Rectal smooth muscle tissue (tissue), 1 donor: ENCODE measurements around the gene HTRA3.

Experiments used
- H3K27ac ChIP-seq: one replicate; pipeline ENCODE4 v1.7.0; 2013; ENCODE audit warnings: low read depth, low read length, inconsistent platforms
- H3K27me3 ChIP-seq: one replicate; pipeline ENCODE4 v1.7.0; 2013; ENCODE audit warnings: low read length; ENCODE audit not compliant: control insufficient read depth, insufficient read depth
- H3K36me3 ChIP-seq: one replicate; pipeline ENCODE4 v1.7.0; 2013; ENCODE audit warnings: low read length; ENCODE audit not compliant: control insufficient read depth, insufficient read depth
- H3K4me1 ChIP-seq: one replicate; pipeline ENCODE4 v1.7.0; 2013; ENCODE audit warnings: low read length; ENCODE audit not compliant: control insufficient read depth, insufficient read depth
- H3K4me3 ChIP-seq: one replicate; pipeline ENCODE4 v1.7.0; 2013; ENCODE audit warnings: low read length
- H3K9ac ChIP-seq: one replicate; pipeline ENCODE4 v1.7.0; 2013; ENCODE audit warnings: low read length

The HTRA3 gene

DNA sequence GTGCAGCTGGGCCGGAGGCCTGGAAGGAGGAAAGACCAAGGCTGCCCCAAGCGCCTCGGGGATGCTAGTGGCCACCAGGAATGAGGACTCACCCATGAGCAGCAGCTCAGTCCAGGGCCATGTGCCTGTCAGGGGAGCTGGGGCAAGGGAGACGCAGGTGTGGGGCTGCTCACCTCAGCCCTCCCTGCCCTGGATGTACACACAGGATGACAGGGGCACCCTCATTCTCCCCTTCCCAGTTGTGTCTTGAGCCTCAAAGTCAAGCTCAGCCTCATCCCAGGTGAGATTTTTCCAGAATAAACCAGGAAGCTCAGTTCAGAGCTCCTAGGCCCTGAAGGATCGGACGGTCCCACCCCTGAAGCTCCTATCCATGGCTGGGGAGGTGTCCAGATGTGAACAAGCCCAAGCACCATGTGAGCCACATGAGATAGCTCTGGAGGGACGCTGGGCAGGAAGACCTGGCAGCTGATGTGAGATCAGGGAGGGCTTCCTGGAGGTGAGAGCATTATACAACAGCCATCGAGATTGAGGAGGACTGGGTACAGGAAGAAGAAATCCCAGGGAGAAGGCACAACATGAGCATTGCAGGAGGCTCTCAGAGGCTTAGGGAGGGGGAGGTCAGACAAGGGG lies 23.0 kb downstream of the HTRA3 start:
- Histone ChIP-seq H3K4me1 (no peaks in the 10 kb centered on the region), H3K4me3 (no peak overlapping the region), H3K27me3 (no peaks in the 10 kb centered on the region), H3K9ac (no peak overlapping the region), H3K36me3 (peaks cover 2% of the 10 kb centered on the region), H3K27ac (no peak overlapping the region)

DNA sequence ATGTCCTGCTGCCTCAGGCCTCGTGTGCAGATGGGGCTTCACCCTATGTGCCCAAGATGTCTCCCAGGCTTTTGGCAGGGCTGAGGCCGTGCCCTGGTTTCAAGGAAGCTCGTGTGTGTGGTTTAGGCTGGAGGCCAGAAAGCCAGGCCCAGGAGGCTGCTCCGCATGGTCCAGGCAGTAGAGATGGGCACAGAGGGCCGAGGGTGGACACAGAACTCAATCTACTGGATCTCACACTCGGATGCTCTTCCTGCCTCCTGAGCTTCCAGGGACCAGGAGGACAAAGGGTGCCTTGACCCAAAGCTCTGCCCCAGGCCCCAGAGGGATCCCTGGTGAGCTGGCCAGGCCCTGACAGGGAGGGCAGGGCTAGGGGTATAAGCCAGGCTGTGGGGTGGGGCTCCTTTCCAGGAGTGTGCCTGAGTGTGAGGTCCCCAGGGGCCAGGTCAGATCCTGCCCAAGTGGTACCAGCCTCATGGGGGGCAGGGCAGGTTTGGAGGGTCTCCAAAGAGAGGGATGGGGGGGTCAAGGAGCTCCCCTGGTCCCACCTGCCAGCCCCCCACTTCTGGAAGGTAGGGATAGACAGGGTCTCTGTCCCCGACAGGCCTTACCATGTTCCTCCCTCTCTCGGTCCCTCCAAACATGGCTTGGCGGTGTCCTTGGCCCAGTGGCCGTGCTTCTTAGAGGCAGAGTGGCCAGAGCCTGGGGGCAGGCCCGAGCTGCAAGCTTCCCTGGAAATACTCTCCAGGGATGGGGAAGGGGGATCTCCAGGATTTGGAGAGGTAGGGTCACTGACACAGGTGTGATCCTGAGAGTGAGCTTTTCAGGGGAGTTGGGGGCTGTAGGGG lies 23.8 kb downstream of the HTRA3 start:
- H3K4me1 ChIP-seq: no peaks in the 10 kb centered on the region
- no peak overlapping the region for H3K9ac ChIP-seq
- H3K27ac ChIP-seq: no peak overlapping the region
- H3K36me3 ChIP-seq: peaks cover 2% of the 10 kb centered on the region
- no peak overlapping the region for H3K4me3 ChIP-seq
- H3K27me3 ChIP-seq: no peaks in the 10 kb centered on the region

DNA sequence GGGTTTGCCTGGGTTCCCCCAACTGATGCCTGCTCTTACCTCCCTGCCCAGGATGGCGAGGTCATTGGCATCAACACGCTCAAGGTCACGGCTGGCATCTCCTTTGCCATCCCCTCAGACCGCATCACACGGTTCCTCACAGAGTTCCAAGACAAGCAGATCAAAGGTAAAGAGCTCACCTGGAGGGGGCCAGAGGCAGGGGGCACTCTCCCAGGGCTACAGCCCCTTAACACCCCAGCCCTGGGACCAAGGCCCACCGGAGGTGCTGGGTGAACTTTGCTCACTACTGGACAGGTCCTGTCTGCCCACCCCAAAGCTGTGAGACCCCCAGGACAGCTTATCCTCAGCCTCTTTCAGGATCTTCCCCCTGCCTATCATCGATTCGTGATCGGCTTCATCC lies 24.5 kb downstream of the HTRA3 start:
- Histone ChIP-seq H3K36me3 (peaks cover 2% of the 10 kb centered on the region), H3K27ac (no peak overlapping the region), H3K4me1 (no peaks in the 10 kb centered on the region)

DNA sequence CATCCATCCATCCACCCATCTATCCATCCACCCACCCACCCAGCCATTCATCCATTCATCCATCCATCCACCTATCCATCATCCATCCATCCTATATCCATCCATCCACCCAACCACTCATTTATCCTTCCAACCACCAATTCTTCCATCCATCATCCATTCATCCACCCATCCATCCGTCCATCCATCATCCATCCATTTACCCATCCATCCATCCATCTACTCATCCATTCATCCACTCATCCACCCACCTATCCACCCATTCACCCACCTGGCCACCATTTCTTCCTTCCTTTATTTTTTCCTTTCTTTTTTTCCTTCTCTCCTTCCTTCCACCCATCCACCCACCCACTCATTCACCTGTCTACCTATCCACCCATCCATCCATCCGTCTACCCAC lies 25.2 kb downstream of the HTRA3 start:
- Histone ChIP-seq H3K27ac (no peak overlapping the region), H3K36me3 (peaks cover 2% of the 10 kb centered on the region), H3K9ac (no peak overlapping the region), H3K4me1 (no peaks in the 10 kb centered on the region), H3K27me3 (no peaks in the 10 kb centered on the region), H3K4me3 (no peak overlapping the region)

More for the DNA sequence above, 24.5 kb downstream of the HTRA3 start:
- H3K9ac ChIP-seq: no peak overlapping the region
- H3K4me3 ChIP-seq: no peak overlapping the region
- no peaks in the 10 kb centered on the region for H3K27me3 ChIP-seq

DNA sequence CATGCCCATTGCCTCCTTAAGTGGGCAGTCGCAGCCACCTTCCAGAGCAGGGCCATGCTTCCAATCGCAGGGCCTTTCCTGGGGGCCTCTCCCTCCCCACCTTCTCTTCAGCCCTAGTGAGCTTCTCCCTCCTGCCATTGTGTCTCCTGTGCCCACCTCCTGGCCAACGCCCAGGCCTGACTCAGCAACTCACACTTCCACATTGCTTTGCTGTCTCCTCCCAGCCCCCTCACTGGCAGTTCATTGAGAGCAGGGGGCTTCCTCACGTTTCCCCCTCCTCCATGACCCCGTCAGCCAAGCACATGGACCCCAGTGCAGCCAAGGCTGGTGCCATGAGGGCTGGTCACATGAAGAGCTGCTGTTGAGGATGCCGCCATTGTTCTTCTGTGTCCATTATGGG lies 25.9 kb downstream of the HTRA3 start:
- Histone ChIP-seq H3K9ac (no peak overlapping the region), H3K36me3 (peaks cover 2% of the 10 kb centered on the region), H3K4me1 (no peaks in the 10 kb centered on the region)

DNA sequence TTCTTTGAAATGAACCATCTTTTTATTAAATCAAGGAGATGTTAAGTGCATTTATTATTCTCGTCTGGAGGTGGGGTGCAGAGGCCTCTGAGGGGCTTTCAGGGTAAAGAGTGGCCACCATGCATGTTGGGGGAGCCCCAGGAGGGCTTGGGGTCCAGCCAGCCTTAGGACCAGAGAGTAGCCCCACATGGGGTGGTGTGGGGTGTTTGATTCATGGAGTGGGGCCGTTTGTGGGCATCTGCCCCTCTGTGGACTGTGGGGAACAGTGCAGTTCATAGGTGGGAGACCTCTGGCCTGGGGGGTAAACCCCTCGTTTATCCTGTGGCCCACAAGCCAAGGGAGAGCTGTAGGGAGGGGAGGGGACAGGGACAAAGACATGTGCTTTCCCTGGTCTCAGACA lies 26.9 kb downstream of the HTRA3 start:
- H3K9ac ChIP-seq: no peak overlapping the region
- no peaks in the 10 kb centered on the region for H3K27me3 ChIP-seq
- no peak overlapping the region for H3K4me3 ChIP-seq
- peaks cover 2% of the 10 kb centered on the region for H3K36me3 ChIP-seq
- H3K27ac ChIP-seq: no peak overlapping the region
- H3K4me1 ChIP-seq: no peaks in the 10 kb centered on the region

More for the DNA sequence above, 25.9 kb downstream of the HTRA3 start:
- Histone ChIP-seq H3K27ac (no peak overlapping the region), H3K4me3 (no peak overlapping the region), H3K27me3 (no peaks in the 10 kb centered on the region)

DNA sequence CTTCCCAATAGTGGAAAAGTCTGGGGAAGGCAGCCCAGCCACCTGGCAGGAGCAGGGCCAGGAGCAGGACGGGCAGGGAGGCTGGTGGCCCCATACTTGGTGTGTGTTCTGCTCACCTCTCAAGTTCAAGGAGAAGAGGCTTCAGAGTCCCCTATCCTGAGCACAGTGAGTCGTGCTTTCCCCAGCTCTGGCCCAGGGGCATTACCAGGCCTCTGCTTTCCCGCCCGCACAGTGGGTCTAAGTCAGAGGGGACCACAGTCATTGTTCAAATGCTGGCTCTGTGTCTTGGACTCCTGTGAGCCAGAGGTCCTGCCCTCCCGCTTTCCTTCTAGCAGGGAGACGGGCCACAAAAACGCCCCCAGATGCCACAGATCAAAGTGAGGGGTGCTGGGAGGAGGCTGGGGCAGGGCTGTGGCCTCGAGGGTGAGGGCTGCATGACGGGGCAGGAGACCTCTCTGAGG lies 27.6 kb downstream of the HTRA3 start:
- no peak overlapping the region for H3K27ac ChIP-seq
- H3K9ac ChIP-seq: no peak overlapping the region
- no peak overlapping the region for H3K4me3 ChIP-seq
- no peaks in the 10 kb centered on the region for H3K4me1 ChIP-seq
- H3K36me3 ChIP-seq: peaks cover 2% of the 10 kb centered on the region
- no peaks in the 10 kb centered on the region for H3K27me3 ChIP-seq

DNA sequence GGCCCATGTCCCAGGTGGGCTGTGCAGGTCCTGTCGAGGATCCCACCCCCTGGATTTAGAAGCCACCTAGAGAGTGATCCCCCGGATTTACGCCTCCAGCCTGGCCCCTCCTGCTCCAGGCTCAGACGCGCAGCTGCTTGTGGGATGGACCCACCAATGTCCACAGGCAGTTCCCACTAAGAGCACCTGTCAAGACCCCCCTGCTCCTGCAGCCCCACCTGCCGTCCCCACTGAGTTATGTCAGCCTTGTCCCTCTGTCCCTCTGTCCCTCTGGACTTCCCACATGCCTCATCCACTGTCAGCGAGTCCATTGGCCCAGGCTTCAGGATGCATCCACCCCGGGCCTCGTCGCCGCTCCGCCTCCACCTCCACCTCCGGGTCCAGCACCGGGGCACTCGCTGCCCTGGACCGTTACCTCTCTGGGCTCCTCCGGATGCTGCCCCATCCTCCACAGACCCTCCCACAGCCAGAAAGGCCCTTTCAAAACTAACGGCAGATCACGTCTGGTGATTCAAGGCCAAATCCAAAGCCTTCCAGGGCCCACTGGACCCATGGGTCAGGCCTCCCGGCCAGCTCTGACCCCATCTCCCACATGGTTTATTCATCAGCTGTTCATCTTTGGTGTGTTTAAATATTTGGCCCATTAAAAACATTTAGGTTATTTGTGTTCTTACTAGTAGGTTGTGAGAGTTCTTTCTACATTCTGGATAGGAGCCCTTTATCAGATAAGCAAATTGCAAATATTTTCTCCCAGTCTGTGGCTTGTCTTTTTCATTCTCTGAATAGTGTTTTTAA lies 28.3 kb downstream of the HTRA3 start:
- H3K4me3 ChIP-seq: no peak overlapping the region
- H3K27me3 ChIP-seq: no peaks in the 10 kb centered on the region
- H3K36me3 ChIP-seq: peaks cover 2% of the 10 kb centered on the region
- no peak overlapping the region for H3K9ac ChIP-seq
- H3K27ac ChIP-seq: no peak overlapping the region
- H3K4me1 ChIP-seq: no peaks in the 10 kb centered on the region

DNA sequence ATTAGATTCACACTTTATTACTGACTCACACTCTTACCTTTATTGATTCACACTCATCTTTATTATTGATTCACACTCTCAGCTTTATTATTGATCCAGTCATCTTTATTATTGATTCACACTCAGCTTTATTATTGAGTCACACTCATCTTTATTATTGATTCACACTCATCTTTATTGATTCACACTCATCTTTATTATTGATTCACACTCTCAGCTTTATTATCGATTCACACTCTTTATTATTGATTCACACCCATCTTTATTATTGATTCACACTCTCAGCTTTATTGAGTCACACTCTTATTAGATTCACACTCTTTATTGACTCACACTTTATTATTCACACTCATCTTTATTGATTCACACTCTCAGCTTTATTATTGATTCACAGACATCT lies 31.3 kb downstream of the HTRA3 start:
- Histone ChIP-seq H3K4me3 (no peak overlapping the region), H3K27me3 (no peaks in the 10 kb centered on the region), H3K9ac (no peak overlapping the region), H3K36me3 (peaks cover 2% of the 10 kb centered on the region), H3K4me1 (no peaks in the 10 kb centered on the region), H3K27ac (no peak overlapping the region)

DNA sequence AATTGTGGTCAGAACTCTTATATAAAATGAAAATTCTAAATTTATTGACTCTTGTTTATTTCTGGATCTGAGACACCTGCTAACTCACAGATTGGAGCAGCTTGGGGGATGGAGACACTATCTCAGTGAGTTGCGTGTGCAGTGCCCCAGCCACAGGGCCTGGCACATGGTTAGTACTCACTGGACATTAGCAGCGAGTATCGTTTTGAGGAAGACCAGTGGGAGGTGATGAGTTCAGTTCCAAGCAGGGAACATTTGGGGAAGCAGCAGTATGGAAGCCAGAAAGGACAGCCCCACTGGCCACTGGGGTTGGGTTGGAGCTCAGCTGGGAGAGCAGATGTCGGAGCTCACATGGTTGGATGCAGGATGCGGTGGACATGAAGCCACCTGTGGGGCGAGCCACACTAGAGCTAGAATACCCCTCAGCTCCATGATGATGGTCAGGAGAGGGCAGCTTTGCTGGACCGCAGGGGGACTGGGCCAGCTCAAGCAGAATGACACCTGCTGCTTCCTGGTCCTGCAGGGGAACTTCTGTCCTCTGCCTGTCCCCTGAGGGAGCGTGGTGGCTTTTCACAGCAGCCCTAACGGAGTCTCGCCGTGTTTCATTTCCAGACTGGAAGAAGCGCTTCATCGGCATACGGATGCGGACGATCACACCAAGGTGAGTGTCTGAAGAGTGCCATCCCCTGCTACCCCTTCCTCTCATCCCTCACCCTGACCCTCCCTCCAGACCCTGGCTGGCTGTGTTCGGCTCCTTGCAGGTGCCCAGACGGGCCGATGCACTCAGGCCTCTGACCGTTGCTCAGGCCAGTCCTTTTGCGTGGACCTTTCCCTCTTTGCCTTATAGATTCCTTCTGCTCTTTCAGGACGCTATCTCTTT lies 32.5 kb downstream of the HTRA3 start:
- Histone ChIP-seq H3K4me1 (peaks cover 6% of the 10 kb centered on the region), H3K27ac (no peak overlapping the region), H3K9ac (no peak overlapping the region), H3K4me3 (no peak overlapping the region), H3K27me3 (no peaks in the 10 kb centered on the region), H3K36me3 (no peaks in the 10 kb centered on the region)

DNA sequence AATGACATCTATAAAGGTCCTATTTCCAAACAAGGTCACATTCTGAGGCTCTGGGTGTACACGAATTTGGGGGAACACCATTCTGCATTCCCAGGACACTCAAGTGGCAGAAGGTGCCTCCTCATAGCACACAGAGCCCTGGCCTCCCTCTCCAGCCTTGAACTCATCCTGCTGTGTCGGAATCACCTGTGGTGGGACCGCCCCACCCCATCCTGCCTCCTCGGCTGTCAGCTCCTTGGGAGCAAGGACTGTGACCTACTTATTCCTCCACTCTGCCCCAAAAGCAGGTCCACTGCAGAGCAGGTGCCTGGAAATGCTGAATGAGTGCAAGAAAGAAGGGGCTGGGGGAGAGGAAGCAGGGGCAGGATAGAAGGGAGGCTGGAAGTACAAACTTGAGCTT lies 33.5 kb downstream of the HTRA3 start:
- Histone ChIP-seq H3K9ac (no peak overlapping the region), H3K36me3 (no peaks in the 10 kb centered on the region), H3K27ac (no peak overlapping the region), H3K27me3 (no peaks in the 10 kb centered on the region), H3K4me1 (peaks cover 6% of the 10 kb centered on the region), H3K4me3 (no peak overlapping the region)
